Myocyte (in vitro differentiated cells): ENCODE data around the gene MCF2L. TPM values are rescaled to one million over a fixed set of nuclear protein-coding genes. Genes with fewer than 3 reads are reported as not detected.

ENCODE experiments used
- DNase-seq: peaks from one replicate; pipeline ENCODE4 v3.0.0-alpha.2; 2012; ENCODE audit warnings: low read depth
- total RNA-seq: library from RNA; depleted of rRNA; stranded (reverse); fragments of >200 nt; gene quantifications from 2 replicates; pipeline ENCODE4 v1.2.3, GENCODE V29; 2014

Gene MCF2L
- total RNA-seq, 1 donor from 2014 or later: 34.4 TPM

- DNase-seq: no peak
Observed at GRCh38 chr13:113013878-113014751, 45.1 kb downstream of the MCF2L start.

GRCh38 chr13:113014752-113015745 is 46.0 kb downstream of the MCF2L start:
- DNase-seq: no peak

GRCh38 chr13:113015826-113016525 is 47.0 kb downstream of the MCF2L start:
- no peak for DNase-seq

GRCh38 chr13:113016526-113017295 is 47.7 kb downstream of the MCF2L start:
- no peak for DNase-seq

GRCh38 chr13:113017506-113018215 is 48.6 kb downstream of the MCF2L start:
- no peak for DNase-seq

GRCh38 chr13:113018676-113019465 is 49.9 kb downstream of the MCF2L start:
- DNase-seq: no peak

- DNase-seq: no peak
Observed at GRCh38 chr13:113020323-113021080, 51.5 kb downstream of the MCF2L start.

GRCh38 chr13:113021391-113021790 is 52.4 kb downstream of the MCF2L start:
- no peak for DNase-seq

GRCh38 chr13:113021811-113022210 is 52.8 kb downstream of the MCF2L start:
- no peak for DNase-seq

- no peak for DNase-seq
Observed at GRCh38 chr13:113022391-113022744, 53.4 kb downstream of the MCF2L start.

- DNase-seq: no peak
Observed at GRCh38 chr13:113022745-113023574, 53.9 kb downstream of the MCF2L start.

- no peak for DNase-seq
Observed at GRCh38 chr13:113023694-113024430, 54.8 kb downstream of the MCF2L start.

GRCh38 chr13:113024466-113024865 is 55.5 kb downstream of the MCF2L start:
- DNase-seq: no peak

- no peak for DNase-seq
Observed at GRCh38 chr13:113026391-113026910, 57.4 kb downstream of the MCF2L start.

GRCh38 chr13:113027095-113027494 is 58.1 kb downstream of the MCF2L start:
- DNase-seq: no peak

- DNase-seq: no peak
Observed at GRCh38 chr13:113027566-113027965, 58.6 kb downstream of the MCF2L start.
